Body of pancreas (tissue), 4 donors: ENCODE measurements around the gene TAF11L13.

ENCODE experiments used
- POLR2A ChIP-seq, 3 donors: fragments of 450-650 bp; IDR thresholded peaks; one replicate each; pipeline ENCODE4 v1.6.1; 2016; ENCODE audit warnings: antibody characterized with exemption in 3 of 3, mild to moderate bottlenecking in 2 of 3
- TF ChIP-seq, protein P1 (sequence below), 7 experiments: fragments of 450-650 bp in 4 of 7; fragments of 200-600 bp in 3 of 7; sonication (generic) in 3 of 7; IDR thresholded peaks; one replicate each; pipeline ENCODE4 v1.5.1; 2016 to 2019; ENCODE audit warnings: antibody characterized with exemption in 7 of 7

DNA sequence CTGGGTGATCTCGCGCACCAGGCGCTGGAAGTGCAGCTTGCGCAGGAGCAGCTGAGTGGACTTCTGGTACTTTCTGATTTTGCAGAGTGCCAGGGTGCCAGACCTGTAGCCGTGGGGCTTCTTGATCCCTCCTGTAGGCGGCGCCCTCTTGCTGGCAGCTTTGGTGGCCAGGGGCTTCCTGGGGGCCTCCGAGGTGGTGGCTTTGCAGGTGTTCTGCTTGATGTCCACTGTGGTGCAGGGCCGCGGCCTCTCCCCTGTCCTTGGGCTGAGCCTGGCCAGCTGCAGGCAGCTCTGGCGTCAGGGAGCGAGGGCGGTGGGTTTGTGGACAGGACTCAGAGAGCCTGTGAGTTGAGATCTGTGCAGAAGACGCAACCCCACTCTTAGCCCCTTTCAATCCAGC, 38.5 kb downstream of the TAF11L13 start:
- TF ChIP-seq, protein P1, sequence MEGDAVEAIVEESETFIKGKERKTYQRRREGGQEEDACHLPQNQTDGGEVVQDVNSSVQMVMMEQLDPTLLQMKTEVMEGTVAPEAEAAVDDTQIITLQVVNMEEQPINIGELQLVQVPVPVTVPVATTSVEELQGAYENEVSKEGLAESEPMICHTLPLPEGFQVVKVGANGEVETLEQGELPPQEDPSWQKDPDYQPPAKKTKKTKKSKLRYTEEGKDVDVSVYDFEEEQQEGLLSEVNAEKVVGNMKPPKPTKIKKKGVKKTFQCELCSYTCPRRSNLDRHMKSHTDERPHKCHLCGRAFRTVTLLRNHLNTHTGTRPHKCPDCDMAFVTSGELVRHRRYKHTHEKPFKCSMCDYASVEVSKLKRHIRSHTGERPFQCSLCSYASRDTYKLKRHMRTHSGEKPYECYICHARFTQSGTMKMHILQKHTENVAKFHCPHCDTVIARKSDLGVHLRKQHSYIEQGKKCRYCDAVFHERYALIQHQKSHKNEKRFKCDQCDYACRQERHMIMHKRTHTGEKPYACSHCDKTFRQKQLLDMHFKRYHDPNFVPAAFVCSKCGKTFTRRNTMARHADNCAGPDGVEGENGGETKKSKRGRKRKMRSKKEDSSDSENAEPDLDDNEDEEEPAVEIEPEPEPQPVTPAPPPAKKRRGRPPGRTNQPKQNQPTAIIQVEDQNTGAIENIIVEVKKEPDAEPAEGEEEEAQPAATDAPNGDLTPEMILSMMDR (IDR thresholded peaks at IDR 0.05), result no peak
- no peak for TF ChIP-seq POLR2A (IDR thresholded peaks at IDR 0.05)
